ENCODE results near the gene INSRR. TPM values are rescaled to one million over a fixed set of nuclear protein-coding genes. Genes with fewer than 3 reads are reported as not detected.

The INSRR gene
- total RNA-seq, 1 experiment from 2014 or later, result not detected

DNA sequence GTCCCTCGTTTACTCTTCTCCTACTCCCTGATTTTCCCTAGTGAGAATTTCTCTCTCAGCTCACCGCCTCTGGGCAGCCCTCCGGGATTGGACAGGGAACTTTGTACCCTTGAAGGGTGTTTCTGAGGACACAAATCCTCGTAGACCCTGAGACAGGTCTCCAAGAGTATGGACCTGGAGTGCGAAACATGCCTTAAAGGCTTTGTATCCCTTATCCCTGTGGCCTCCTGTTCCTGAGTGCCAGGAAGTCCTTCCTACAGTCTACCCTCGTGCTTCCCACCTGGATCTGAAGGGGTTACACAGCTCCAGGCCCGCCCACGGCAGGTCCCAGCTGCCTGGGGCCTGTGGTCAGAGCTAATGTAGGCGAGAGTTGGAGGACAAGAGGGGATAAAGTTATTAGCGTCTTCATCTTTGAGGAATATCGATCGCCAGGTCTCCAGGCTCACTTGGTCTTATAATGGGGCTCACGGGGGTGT is 27.0 kb upstream of the INSRR start:
- POLR2A ChIA-PET (ENCODE audit: unreplicated experiment), result no interaction called here
- Histone ChIP-seq H4K20me1 (ENCODE audit: low read length) (no peaks in the 10 kb centered on the region), H3K4me2 (ENCODE audit: low read length) (no peak overlapping the region), H3K4me1 (ENCODE audit: insufficient read depth, low read length) (no peaks in the 10 kb centered on the region), H3K9me2 (replicated peaks; ENCODE audit: low read length) (no peaks in the 10 kb centered on the region), H3K27ac (ENCODE audit: low read length) (no peak overlapping the region), H2AFZ (ENCODE audit: low read length) (no peak overlapping the region), H3K9ac (ENCODE audit: low read length) (no peak overlapping the region), H3K4me3 (ENCODE audit: low read length) (no peak overlapping the region), H3K27me3 (ENCODE audit: low read length) (no peaks in the 10 kb centered on the region), H3F3A (ENCODE audit: low read length, unreplicated experiment) (no peaks in the 10 kb centered on the region), H3K79me2 (ENCODE audit: low read length) (no peaks in the 10 kb centered on the region), H3K9me3 (ENCODE audit: low read length) (no peaks in the 10 kb centered on the region), H3K36me3 (ENCODE audit: low read depth, low read length) (no peaks in the 10 kb centered on the region)
- no peak for ATAC-seq
- TF ChIP-seq, protein P1, sequence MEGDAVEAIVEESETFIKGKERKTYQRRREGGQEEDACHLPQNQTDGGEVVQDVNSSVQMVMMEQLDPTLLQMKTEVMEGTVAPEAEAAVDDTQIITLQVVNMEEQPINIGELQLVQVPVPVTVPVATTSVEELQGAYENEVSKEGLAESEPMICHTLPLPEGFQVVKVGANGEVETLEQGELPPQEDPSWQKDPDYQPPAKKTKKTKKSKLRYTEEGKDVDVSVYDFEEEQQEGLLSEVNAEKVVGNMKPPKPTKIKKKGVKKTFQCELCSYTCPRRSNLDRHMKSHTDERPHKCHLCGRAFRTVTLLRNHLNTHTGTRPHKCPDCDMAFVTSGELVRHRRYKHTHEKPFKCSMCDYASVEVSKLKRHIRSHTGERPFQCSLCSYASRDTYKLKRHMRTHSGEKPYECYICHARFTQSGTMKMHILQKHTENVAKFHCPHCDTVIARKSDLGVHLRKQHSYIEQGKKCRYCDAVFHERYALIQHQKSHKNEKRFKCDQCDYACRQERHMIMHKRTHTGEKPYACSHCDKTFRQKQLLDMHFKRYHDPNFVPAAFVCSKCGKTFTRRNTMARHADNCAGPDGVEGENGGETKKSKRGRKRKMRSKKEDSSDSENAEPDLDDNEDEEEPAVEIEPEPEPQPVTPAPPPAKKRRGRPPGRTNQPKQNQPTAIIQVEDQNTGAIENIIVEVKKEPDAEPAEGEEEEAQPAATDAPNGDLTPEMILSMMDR (conservative IDR thresholded peaks at IDR 0.05; ENCODE audit: low read depth, low read length), result no peak
- TF ChIP-seq EZH2phosphoT487 (IDR thresholded peaks at IDR 0.05; ENCODE audit: borderline replicate concordance, low read length) (no peak), EZH2 (IDR thresholded peaks at IDR 0.05; ENCODE audit: low read length, unreplicated experiment) (no peak)
- no peak for DNase-seq
- CTCF ChIA-PET, result interaction anchor here (0.6 to 0.8 kb wide), 2 partner anchors 38 to 205 kb away, joined by 3 read pairs; no protein-coding TSS in a partner anchor
- intact Hi-C loops (cut with micrococcal nuclease), result no loop called here
- BruUV-seq (replicated peaks), result no TSS peak

DNA sequence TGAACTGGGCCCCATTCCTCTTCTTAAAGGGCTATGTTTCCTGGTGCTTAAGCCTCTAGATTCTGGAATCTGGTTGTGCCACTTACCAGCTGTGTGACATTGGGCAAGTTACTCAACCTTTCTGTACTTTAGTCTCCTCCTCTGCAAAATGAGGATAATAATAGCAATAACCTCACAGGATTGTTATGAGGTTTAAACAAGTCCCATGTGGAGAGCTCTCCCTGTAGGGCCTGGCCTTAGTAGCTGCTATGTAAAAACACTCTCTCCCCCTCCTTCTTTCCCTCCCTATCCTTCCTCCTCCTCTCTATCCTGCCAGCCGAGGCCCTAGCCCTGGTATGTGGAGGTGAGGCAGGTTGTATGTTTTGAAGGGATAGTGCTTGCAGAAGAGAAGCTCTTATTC is 26.4 kb upstream of the INSRR start:
- ChIA-PET POLR2A (ENCODE audit: unreplicated experiment) (no interaction called here), CTCF (interaction anchor here (0.6 to 0.8 kb wide), 3 partner anchors 37 to 204 kb away, joined by 3 to 4 read pairs (median 3); partner anchors contain the start of gene CRABP2)
- intact Hi-C loops (cut with micrococcal nuclease), result no loop called here
- TF ChIP-seq EZH2 (IDR thresholded peaks at IDR 0.05; ENCODE audit: low read length, unreplicated experiment) (no peak), EZH2phosphoT487 (IDR thresholded peaks at IDR 0.05; ENCODE audit: borderline replicate concordance, low read length) (no peak)
- TF ChIP-seq, protein P1 (conservative IDR thresholded peaks at IDR 0.05; ENCODE audit: low read depth, low read length), result no peak
- no peak for DNase-seq
- Histone ChIP-seq H3K27me3 (ENCODE audit: low read length) (no peaks in the 10 kb centered on the region), H3F3A (ENCODE audit: low read length, unreplicated experiment) (no peaks in the 10 kb centered on the region), H3K9ac (ENCODE audit: low read length) (no peak overlapping the region), H3K36me3 (ENCODE audit: low read depth, low read length) (no peaks in the 10 kb centered on the region), H3K4me3 (ENCODE audit: low read length) (no peak overlapping the region), H4K20me1 (ENCODE audit: low read length) (no peaks in the 10 kb centered on the region), H3K9me3 (ENCODE audit: low read length) (no peaks in the 10 kb centered on the region), H3K4me1 (ENCODE audit: insufficient read depth, low read length) (no peaks in the 10 kb centered on the region), H2AFZ (ENCODE audit: low read length) (no peak overlapping the region), H3K4me2 (ENCODE audit: low read length) (no peak overlapping the region), H3K79me2 (ENCODE audit: low read length) (no peaks in the 10 kb centered on the region), H3K9me2 (replicated peaks; ENCODE audit: low read length) (no peaks in the 10 kb centered on the region), H3K27ac (ENCODE audit: low read length) (no peak overlapping the region)
- BruUV-seq (replicated peaks), result no TSS peak
- ATAC-seq, result no peak

DNA sequence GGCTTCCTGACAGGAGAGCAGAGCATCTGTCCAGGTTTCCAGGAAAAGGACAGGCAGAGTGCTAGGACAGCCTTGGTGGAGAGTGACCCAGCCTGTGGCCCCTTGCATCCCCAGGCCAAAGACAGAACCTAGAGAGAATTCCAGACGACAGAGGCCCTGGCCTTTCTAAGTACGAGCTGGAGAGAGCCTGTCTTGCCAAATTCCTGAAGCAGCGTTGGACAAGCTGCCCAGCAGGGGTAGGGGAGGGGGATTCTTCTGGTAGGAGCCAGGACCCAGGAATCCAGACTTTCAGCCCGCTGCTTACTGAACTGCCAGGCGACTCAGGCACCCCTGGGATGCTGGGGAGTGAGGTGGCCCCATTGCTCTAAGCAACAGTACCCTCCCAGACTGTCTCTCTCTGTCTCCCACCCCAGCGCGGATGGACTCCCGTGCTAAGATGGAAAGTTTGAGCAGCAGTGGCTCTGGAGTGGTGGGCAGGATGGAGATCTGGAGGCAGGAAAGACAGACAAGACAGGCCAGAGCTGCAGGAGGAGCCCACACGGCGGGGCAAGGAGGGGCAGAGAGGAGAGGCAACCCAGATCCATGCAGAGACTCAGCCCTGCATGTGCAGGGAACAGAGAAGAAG is 25.8 kb upstream of the INSRR start:
- Histone ChIP-seq H3K27me3 (ENCODE audit: low read length) (no peaks in the 10 kb centered on the region), H3K9me3 (ENCODE audit: low read length) (no peaks in the 10 kb centered on the region), H3K36me3 (ENCODE audit: low read depth, low read length) (no peaks in the 10 kb centered on the region), H3K27ac (ENCODE audit: low read length) (no peak overlapping the region), H3K9me2 (replicated peaks; ENCODE audit: low read length) (no peaks in the 10 kb centered on the region), H3K4me2 (ENCODE audit: low read length) (no peak overlapping the region), H3K9ac (ENCODE audit: low read length) (no peak overlapping the region), H3F3A (ENCODE audit: low read length, unreplicated experiment) (no peaks in the 10 kb centered on the region), H3K4me3 (ENCODE audit: low read length) (no peak overlapping the region), H3K4me1 (ENCODE audit: insufficient read depth, low read length) (no peaks in the 10 kb centered on the region), H2AFZ (ENCODE audit: low read length) (no peak overlapping the region), H3K79me2 (ENCODE audit: low read length) (no peaks in the 10 kb centered on the region), H4K20me1 (ENCODE audit: low read length) (no peaks in the 10 kb centered on the region)
- CTCF ChIA-PET, result interaction anchor here (0.7 kb wide), 1 partner anchor 179 kb away, joined by 4 read pairs; the partner anchor contains the start of gene CRABP2
- POLR2A ChIA-PET (ENCODE audit: unreplicated experiment), result no interaction called here
- no peak for TF ChIP-seq EZH2phosphoT487 (IDR thresholded peaks at IDR 0.05; ENCODE audit: borderline replicate concordance, low read length)
- TF ChIP-seq, protein P1 (conservative IDR thresholded peaks at IDR 0.05; ENCODE audit: low read depth, low read length), result no peak
- no peak for TF ChIP-seq EZH2 (IDR thresholded peaks at IDR 0.05; ENCODE audit: low read length, unreplicated experiment)
- no peak for ATAC-seq
- DNase-seq, result no peak
- intact Hi-C loops (cut with micrococcal nuclease), result no loop called here
- no TSS peak for BruUV-seq (replicated peaks)

Data from PC-3 (cell line).